GM18526 (cell line): ENCODE measurements around the gene EPHA2.

Experiments used
- POLR2A ChIP-seq: IDR thresholded peaks from 3 replicates; pipeline ENCODE4 v1.6.1; 2011; ENCODE audit not compliant: insufficient read length; ENCODE audit errors: extremely low read depth

Gene EPHA2

DNA sequence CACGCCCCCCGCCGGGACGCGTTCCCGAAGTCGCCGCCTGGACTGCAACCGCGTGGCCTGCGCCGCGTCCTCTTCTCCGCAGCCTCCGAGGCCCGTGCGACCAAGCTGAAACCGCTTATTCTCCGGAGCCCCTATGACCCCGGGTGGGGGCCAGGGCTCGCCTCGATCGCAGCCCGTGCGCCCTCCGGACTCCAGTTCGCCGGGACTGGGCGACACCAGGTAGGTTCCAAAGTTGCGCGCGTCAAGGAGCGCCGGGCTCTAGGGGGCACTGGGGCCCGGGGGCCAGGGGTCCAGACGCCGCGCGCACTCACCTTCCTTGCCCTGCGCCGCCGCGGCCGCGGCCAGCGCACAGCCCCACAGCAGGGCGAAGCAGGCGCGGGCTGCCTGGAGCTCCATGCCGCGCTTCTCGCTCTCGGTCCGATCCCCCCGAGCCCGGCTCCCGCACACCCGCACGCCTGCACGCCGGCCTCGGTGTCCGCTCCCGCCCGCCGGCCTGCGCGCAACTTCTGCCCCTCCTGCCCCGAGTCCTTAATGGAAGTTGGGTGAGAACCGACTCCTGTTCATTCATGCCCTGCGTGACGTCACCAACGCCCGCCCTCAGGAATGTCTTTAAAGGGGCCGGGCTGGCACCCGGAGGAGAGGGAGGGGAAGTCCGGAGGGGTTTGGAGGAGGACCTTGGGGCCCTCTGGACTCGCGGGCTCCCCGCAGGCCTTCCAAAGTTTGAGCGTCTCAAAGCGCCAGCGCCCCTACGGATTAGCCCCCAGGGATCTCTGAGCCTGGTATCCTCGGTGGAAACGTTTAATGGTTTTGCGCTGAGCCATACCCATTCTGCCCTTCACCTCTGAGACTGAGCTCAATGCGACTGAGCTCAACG is at the start of gene EPHA2:
Gene EPHA2, minus strand, starts transcription at position 533 of the 874 bp plus-strand sequence. Its CDS starts 137 bp downstream, at position 396.
- no peak for TF ChIP-seq POLR2A

DNA sequence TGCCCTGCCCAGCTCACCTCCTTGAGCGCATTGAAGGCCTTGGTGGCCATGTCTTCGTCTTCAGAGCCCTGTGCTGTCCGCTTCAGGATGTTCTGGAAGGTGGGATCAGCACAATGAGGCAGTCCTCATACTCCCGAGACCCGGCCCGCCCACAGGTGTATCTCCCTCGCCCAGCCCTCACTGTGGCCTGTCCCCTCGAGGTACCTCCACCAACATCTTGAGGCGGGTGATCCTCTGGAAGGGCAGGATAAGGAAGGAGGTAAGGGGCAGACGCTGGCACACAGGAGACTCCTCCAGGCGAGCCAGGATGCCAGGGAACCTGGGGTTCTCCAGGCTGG is 49.4 kb upstream of the EPHA2 start:
- TF ChIP-seq POLR2A: no peak

DNA sequence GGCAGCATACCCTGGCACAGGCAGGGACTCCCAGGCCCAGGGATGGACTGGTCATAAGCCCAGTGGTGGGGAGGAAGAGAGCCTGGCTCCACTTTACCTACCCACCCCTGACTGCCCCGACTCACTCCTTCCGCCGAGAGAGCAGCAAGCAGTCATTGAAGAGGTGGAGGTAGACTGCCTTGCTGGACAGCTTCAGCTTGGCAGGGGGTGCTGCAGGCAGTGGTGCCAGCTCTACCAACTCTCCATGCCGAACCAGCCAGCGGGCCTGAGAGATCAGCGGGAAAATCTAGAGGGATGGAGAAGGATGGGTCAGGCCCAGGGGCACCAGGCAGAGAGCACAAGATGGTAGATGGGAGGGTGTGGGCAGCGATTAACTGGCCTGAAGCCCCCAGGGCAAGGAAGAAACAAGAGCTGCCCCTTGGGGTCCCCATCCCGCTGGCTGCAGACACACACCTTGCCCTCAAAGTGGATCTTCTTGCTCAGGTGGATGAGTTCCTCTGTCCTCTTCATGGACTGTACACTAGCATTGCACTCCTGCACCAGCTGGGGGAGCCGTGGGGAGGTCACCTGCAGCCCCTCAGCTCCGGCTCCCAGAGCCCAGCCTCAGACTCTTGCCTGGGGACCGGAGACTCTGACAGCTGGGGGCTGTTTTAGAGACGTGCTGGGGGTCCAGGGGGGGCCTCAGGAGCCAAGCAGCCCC is 48.9 kb upstream of the EPHA2 start:
- TF ChIP-seq POLR2A: no peak

DNA sequence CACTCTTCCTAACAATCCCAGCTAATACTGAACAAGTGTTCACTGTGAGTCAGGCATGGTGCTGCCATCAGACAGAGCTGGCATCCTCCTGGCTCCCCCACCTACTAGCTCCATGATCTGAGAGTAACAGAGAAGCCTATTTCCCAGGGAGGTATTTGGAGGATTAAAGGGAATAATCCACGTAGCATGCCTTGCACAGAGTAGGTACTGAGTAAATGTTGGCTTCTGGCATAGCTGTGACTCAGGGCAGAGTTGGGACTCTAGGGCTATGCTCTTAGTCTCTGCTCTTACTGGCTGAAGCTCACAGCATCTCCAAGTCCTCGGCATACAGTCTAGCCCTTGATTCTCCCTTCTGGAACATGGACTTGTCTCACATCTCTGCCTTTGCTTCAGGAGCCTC is 48.3 kb upstream of the EPHA2 start:
- TF ChIP-seq POLR2A: no peak

DNA sequence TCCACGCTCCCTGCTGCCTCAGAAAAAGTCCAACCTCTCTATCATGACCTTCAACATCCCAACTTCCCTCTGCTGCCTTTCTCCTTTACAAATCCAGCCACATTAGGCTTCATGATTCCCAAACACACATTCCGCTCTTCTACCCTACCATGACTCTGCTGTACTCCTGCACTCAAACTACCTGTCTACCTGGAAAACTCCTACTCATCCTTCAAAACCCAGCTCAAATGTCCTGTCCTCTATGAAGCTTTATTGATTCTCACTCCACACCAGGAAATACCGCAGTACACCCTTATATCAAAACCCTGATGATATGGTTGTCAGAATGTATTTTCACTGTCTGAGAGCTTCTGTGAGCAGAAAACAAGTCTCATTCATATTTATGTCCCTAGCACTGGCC is 47.7 kb upstream of the EPHA2 start:
- no peak for TF ChIP-seq POLR2A

DNA sequence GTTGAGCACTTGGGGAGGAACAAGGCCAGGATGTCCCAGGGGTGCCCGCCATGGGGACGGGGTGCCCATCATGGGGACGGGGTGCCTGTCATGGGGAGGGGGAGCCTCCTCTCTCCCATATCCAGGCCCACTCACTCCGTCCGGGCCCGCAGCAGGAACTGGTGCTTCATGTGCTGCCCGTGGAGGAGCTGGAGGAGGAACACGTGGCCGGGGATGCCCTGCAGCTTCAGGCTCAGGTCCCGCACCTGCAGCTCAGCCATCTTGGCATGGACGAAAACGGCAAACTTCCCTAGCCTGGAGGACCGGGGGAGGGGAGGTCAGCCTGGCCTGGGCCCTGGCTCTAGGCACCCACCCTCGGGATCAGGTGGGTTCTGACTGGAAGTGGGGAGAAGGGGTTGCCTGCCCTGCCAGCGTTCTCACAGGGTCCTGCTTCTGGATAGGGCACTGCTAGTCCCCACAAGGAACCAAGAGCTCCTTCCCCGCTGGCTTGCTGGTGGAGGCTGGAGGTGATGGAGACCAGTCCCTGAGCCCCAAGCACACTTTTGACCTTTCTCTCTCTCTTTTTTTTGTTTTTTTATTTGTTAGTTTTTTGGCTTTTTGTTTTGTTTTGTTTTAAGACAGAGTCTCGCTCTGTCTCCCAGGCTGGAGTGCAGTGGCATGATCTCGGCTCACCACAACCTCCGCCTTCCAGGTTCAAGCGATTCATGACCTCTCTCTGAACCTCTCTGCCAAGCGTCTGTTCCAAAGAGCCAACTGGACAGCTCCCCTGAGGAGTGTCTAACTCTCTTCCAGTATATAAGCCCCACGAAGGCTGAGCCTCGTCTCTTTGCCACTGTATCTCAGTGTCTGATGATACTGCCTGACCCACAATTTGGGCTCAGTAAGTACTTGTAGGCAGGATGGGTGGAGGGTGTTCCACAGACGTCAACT is 46.7 kb upstream of the EPHA2 start:
- TF ChIP-seq POLR2A: no peak

DNA sequence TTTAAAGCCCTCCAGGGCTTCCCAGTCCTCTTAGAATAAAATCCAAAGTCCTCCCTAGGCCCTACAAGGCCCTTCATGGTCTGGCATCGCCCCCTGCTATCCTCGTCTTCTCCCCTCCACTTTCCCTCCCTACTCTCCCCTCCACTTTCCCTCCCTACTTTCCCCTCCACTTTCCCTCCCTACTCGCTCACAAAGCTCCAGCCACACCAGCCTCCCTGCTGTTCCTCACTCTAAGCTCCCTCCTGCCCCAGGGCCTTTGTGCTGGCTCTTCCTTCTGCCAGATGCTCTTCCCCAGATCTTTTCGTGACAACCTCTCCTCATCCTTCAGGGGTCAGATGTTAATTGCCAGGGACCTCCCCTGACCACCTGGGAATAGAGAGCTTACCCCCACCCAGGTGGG is 43.8 kb upstream of the EPHA2 start:
- TF ChIP-seq POLR2A: no peak

DNA sequence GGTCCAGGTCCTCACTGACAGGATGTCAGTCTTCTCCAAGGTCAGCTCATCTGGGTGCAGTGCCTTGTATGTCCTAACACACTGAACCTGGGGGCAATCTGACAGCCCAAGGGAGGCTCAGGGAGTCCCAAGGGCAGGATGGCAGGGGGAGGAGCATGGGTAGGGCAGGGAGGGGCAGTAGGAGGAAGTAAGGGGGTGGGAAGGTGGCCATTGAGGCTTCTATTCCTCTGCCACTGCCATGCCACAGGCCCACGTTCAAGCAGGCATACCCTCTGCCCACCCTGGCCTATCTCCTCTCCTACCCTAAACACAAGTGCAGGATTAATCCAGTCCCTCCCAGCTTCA is 43.3 kb upstream of the EPHA2 start:
- TF ChIP-seq POLR2A: no peak

DNA sequence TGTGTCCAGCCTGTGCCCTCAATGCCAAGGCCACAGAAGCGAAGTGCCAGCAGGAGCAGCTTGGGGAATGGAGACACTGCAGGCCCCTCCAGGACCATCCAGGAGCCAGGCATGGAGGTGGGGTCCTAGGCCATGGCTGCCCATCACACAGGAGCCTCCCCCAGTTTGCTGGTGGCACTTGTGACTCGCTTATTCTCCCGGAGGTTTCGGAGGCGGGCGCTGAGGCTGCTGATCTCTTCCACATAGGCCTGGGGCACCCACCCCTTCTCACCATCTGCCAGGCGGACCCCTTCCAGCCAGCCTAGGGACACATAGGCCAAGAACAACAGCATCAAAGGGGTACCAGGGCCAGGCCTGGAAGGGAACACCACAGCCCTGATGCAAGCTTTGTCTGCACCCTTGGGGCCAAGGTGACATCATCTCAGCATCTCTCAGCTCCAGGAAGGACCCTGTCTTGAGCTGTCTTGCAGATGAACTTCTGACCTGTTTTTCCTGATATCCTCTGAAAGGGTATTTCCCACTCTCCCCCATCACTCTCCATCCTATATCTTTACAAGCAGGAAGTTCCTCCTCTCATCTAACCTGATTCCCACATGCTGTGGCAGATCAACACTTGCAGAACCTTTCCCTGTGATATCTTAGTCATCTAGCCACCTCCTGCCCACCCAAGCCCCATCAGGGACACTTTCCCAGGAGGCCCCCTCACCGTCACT is 42.7 kb upstream of the EPHA2 start:
- no peak for TF ChIP-seq POLR2A

DNA sequence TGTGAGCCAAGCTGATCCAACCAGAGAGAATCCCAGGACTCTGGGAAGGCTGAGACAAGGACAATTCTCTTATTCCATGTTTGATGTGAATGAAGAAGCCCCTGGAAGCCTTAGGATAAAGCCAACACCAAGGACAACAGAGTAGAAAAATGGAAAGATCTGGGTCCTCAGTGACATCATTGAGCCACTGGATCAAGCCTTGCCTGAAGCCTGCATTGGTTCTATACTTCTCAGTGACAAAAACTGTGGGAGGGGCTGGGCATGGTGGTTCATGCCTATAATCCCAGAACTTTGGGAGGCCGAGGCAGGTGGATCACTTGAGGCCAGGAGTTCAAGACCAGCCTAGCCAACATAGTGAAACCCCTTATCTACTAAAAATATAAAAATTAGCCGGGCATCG is 41.0 kb upstream of the EPHA2 start:
- TF ChIP-seq POLR2A: no peak

DNA sequence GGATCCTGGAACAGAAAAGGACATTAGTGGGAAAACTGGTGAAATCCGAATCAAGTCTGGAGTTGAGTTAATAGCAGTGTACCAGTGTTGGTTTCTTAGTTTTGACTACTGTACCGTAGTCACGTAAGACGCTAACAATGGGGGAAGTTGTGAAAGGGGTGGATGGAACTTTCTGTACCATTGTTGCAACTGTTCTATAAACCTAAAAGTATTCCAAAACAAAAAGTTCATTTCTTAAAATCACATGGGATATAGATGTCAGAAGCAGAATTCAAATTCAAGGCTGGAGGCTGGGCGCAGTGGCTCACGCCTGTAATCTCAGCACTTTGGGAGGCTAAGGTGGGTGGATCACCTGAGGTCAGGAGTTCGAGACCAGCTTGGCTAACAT is 39.6 kb upstream of the EPHA2 start:
- TF ChIP-seq POLR2A: no peak

DNA sequence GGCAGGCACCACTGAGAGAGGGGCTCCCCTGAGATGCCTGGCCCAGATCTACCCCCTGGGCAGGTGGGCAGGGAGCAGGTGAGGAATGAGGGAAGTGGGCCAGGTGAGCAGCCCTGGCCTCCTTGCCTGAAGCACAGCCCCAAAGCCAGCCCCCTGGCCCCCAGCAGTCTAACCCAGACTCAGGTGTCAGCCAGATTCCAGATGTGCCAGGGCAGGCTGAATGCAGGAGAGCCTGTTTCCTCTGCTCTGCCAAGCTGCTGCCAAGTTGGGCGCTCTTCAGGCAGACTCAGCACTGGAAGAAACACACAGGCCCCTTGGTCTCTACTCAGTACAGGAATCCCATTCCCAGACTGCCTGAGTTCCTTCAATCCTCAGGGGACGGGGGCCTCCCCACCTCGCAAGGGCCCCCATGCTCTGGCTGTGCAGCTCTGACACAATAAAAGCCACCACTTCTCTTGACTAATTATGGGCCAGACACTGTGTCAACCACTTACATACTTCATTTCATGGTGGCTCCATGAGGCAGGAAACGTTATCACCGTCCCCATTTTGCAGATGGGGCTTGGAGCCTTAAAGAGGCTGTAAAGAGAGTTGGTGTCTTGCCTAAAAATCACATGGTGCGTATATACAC is 36.2 kb upstream of the EPHA2 start:
- no peak for TF ChIP-seq POLR2A

DNA sequence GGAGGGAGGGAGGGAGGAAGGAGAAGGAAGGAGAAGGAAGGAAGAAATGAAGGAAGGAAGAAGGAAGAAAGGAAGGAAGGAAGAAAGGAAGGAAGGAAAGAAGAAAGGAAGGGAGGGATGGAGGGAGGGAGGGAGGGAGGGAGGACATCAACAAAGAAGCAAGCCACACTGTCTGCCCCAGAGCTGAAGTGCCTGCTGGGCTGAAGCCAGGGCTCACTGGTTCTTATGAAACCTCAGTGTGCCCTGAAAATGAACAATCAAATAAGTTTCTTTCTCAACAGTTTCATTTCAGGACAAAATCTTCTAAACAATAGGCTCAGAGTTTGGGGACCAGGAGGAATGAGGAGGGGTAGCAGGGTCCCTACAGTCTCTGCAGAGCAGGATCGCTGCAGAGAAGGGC is 35.4 kb upstream of the EPHA2 start:
- TF ChIP-seq POLR2A: no peak

DNA sequence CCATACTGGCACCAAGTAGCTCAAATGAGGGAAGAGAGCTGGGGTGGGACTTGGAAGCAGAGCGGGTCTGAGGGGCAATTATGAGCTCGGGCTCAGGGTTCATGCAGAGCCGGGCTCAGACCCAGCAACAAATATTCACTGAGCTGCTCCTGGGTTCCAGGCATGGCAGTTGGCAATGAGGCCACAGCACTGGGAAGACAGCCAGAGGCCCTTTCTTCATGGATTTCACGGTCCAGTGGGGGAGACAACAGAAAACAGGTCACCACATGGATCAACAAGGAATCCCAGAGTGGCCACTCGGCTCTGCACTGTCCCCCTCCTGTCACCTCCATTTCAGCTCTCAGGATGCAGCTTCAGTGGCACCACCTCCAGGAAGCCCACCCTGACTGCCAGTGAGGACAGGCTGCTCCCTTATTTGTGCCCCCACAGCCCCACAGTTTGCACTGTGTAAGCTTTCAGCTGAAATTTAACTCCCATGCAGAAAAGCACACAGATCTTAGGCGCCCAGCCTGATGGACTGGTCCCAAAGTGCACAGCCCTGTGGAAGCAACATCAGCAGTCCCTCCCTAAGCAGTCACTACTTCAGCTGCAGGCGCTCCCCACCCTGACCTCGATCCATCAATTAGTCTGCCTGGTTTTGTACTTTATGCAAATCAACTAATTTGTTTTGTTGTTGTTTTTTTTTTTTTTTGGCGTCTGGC is 34.2 kb upstream of the EPHA2 start:
- no peak for TF ChIP-seq POLR2A
